AG04449 (cell line): ENCODE data around the gene ABCB4.

Experiments
- CTCF ChIA-PET: fragments of 350-600 bp; formaldehyde crosslinking; extraction: SDS; loops from one replicate; lab custom pipeline; 2021; ENCODE audit warnings: antibody characterized with exemption; lab: Yijun Ruan, JAX
- POLR2A ChIA-PET: fragments of 400-600, 350-600 bp; formaldehyde crosslinking; extraction: SDS; loops from one replicate; lab custom pipeline; 2020; ENCODE audit warnings: antibody characterized with exemption, inconsistent platforms; lab: Yijun Ruan, JAX
- DNase-seq: peaks from one replicate; pipeline ENCODE4 v3.0.0-alpha.2; 2010; ENCODE audit warnings: low read depth, low spot score
- H3K4me3 ChIP-seq: 2 replicates; pipeline ENCODE4 v1.5.1; 2011; ENCODE audit warnings: low read depth, mild to moderate bottlenecking, control low read depth, low read length
- TF ChIP-seq, protein P1 (sequence below): IDR thresholded peaks from one replicate; pipeline ENCODE4 v1.5.1; 2011; ENCODE audit warnings: mild to moderate bottlenecking, moderate library complexity, low read length, control low read depth, inconsistent platforms; ENCODE audit not compliant: insufficient read depth; ENCODE audit errors: missing control alignments

ABCB4 gene

DNA sequence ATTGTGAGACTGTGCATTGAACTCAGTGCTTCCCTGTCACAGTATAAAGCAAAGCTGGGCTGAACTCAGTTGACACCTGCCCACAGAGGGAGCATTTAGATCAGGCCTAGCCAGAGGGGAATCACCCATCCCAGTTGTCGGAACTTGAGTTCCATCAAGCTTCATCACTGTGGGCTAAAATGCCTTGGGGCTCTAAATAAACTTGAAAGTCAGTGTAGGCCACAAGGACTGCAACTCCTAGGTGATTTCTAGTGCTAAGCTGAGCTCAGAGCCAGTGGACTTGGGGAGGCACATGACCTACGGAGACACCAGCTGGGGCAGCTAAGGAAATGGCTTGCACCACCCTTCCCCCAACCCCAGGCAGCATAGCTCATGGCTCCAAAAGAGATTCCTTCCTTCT is 7.7 kb upstream of the ABCB4 start:
- CTCF ChIA-PET = no interaction called here
- TF ChIP-seq, protein P1, sequence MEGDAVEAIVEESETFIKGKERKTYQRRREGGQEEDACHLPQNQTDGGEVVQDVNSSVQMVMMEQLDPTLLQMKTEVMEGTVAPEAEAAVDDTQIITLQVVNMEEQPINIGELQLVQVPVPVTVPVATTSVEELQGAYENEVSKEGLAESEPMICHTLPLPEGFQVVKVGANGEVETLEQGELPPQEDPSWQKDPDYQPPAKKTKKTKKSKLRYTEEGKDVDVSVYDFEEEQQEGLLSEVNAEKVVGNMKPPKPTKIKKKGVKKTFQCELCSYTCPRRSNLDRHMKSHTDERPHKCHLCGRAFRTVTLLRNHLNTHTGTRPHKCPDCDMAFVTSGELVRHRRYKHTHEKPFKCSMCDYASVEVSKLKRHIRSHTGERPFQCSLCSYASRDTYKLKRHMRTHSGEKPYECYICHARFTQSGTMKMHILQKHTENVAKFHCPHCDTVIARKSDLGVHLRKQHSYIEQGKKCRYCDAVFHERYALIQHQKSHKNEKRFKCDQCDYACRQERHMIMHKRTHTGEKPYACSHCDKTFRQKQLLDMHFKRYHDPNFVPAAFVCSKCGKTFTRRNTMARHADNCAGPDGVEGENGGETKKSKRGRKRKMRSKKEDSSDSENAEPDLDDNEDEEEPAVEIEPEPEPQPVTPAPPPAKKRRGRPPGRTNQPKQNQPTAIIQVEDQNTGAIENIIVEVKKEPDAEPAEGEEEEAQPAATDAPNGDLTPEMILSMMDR = no peak
- no peak for DNase-seq
- no peak overlapping the region for H3K4me3 ChIP-seq
- POLR2A ChIA-PET = no interaction called here

DNA sequence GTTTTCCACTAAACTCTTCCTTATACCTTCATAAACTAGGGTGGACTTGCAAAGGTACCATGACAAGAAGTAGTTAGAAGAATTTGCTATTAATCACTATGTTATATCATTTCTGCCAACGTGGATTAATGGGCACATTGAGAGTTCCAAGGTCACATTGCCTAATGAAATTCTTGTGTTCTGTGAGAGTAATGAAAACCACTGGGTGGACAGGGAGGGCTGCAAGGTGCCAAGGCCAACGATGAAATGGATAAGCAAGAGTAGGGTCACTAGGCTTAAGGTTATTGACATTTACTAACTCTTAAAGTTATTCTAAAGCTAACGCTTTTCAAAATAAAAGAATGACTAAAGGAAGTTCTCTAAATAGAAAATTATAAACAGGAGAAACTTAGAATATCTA is 6.6 kb upstream of the ABCB4 start:
- POLR2A ChIA-PET = no interaction called here
- no peak for DNase-seq
- CTCF ChIA-PET = no interaction called here
- TF ChIP-seq, protein P1 = no peak
- H3K4me3 ChIP-seq = no peak overlapping the region

DNA sequence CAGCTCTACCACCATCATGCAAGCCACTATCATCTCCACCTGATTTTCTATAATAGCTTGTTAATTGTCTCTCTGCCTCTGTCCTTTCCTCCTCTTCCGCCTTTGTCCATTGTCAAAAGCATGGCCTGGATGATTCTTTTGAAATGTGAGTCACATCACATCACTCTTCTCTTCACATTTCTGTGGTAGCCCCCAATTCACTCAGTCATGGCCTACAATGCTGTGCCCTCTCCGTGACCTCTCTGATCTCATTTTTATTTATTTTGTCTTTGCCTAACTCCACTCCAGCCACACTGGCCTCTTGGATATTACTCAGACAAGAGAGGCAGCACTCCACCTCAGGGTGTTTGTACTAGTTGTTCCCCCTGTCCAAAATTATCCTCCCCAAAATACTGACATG is 4.9 kb upstream of the ABCB4 start:
- TF ChIP-seq, protein P1 = no peak
- H3K4me3 ChIP-seq = no peak overlapping the region
- DNase-seq = no peak
- ChIA-PET CTCF (no interaction called here), POLR2A (no interaction called here)

DNA sequence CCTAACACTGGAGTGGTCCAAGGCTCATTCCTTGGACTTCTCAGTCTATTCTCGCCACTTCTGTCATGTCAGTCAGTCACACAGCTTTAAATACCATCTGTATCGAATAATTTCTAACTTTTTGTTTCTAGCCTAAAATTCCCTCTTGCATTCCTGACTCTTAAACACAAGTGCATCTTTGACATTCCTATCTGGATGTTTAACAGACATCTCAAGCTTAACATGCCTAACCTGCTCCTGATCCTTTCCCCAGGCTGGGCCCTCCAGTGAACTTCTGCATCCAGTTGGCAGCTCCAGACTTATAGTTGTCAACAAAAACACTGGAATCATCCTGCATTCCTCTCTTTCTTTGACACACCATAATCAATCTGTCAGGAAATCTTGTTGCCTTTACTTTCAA is 4.5 kb upstream of the ABCB4 start:
- TF ChIP-seq, protein P1 = no peak
- ChIA-PET POLR2A (no interaction called here), CTCF (no interaction called here)
- no peak overlapping the region for H3K4me3 ChIP-seq
- no peak for DNase-seq

DNA sequence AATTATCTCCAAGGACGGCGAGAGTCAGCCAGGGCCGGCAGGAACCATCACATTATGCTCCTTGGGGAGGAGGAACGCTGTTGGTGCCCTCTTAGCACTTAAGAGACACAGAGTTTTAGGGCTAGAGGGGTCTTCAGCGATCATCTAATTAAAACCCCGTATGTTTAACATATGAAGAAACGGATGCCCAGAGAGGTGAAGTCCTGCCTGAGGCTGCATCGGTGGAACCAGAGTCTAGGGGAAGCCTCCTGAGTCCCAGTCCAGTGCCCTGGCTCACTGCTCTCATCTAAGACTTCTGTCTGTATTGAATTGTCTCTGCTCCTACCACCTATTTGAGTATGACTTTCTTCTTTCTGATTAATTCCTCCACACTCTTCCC is 688 bp upstream of the ABCB4 start:
- DNase-seq = no peak
- ChIA-PET CTCF (no interaction called here), POLR2A (no interaction called here)
- TF ChIP-seq, protein P1 = no peak
- H3K4me3 ChIP-seq = no peak overlapping the region; the same call in 1 of the 2 replicates

DNA sequence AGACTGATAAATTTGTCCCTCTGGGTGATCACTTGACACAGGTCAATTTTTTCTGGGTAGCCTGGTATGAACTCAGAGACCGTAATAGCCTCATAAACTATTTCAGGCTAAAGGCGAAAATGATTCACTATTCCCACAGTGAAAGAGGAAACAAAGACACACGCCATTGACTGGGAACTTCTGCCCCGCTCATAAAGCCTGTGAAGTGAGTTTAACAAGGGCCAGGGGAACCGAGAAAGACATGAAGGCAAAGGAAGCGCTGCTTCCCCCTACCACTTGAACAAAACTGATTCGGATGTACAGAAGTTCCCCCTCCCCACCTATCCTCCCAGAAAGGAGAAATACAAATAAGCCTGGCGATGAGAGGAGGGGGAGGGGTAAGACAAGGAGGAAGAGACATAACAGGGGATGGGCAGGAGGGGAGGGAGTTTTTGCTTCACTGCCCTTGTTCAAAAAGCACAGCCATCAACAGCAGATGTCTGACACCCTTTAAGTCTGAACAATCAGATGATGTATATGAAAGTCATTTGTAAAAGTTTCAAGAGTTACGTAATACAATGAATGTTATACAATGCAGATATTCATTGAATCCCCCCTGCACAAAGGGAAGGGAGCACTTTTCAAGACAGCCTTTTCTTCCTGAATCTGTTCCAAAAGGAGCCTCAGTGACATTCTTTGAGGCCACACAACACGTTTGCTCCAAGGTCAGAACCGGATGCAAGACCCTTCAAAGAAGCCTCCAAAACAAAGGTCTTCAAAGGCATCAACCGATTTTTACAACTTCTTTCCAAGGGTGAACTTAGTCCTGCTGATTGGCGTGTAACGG is 734 bp downstream of the ABCB4 start:
- peak overlapping the region; percentile 57 for H3K4me3 ChIP-seq
- TF ChIP-seq, protein P1 = no peak
- CTCF ChIA-PET = no interaction called here
- no peak for DNase-seq
- POLR2A ChIA-PET = no interaction called here
